IMR-90 (cell line): ENCODE measurements around the gene ADARB2.

Experiments used
- MAZ ChIP-seq: IDR thresholded peaks from 2 replicates; pipeline ENCODE4 v1.6.1; 2012; ENCODE audit warnings: low read depth, mild to moderate bottlenecking, low read length, improper control_type of control experiment, moderate library complexity, borderline replicate concordance
- NFE2L2 ChIP-seq: fragments of 150-350 bp; IDR thresholded peaks from 2 replicates; pipeline ENCODE4 v1.6.1; 2016; ENCODE audit warnings: low read depth, mild to moderate bottlenecking, low read length
- POLR2A ChIP-seq: IDR thresholded peaks from 2 replicates; pipeline ENCODE4 v1.6.1; 2012; ENCODE audit warnings: mild to moderate bottlenecking, low read depth, low read length
- RFX5 ChIP-seq: IDR thresholded peaks from 2 replicates; pipeline ENCODE4 v1.8.0; 2012; ENCODE audit warnings: low read depth, mild to moderate bottlenecking, low read length, moderate library complexity
- TF ChIP-seq, protein P1 (sequence below): conservative IDR thresholded peaks from 2 replicates; pipeline ENCODE4 v1.5.1; 2012; ENCODE audit warnings: mild to moderate bottlenecking, low read depth, low read length, improper control_type of control experiment

DNA sequence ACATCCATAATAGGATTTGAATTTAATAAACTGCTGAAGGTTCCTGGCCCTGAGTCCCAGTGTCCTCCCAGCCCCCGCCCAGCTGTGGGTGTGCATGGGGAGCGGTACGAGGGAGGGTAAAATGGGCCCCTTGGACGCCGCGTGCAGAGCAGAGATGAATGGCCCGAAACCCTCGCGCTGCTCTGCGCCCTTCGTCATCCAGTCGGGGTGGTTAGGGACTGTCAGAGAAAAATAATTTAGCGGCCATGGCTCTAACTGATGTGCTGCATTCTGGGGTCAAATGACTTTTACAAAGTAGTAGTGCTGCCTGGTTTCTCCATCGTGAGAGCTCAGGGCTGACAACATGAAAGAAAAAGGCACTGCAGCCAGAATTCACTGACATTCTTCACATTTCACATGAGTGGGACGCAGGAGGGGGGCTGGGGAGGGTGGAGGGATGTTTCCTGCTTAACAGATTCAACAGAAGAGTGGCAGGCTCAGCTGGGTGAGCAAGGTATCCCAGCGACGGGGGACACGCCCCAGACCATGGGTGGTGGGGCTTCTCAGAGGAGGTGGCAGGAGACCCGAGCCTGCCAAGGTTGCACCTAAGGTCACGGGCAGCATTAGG is 376.7 kb downstream of the ADARB2 start:
- TF ChIP-seq, protein P1, sequence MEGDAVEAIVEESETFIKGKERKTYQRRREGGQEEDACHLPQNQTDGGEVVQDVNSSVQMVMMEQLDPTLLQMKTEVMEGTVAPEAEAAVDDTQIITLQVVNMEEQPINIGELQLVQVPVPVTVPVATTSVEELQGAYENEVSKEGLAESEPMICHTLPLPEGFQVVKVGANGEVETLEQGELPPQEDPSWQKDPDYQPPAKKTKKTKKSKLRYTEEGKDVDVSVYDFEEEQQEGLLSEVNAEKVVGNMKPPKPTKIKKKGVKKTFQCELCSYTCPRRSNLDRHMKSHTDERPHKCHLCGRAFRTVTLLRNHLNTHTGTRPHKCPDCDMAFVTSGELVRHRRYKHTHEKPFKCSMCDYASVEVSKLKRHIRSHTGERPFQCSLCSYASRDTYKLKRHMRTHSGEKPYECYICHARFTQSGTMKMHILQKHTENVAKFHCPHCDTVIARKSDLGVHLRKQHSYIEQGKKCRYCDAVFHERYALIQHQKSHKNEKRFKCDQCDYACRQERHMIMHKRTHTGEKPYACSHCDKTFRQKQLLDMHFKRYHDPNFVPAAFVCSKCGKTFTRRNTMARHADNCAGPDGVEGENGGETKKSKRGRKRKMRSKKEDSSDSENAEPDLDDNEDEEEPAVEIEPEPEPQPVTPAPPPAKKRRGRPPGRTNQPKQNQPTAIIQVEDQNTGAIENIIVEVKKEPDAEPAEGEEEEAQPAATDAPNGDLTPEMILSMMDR, result no peak
- TF ChIP-seq POLR2A (no peak), RFX5 (no peak), MAZ (no peak), NFE2L2 (no peak)
